HG03460 (cell line): ENCODE results near the gene DPH2.

Experiments used
- ATAC-seq: cut with Tn5 transposase; IDR thresholded peaks from one replicate; pipeline ENCODE4 v1.9.1; 2021; ENCODE audit not compliant: unreplicated experiment

Gene DPH2

DNA sequence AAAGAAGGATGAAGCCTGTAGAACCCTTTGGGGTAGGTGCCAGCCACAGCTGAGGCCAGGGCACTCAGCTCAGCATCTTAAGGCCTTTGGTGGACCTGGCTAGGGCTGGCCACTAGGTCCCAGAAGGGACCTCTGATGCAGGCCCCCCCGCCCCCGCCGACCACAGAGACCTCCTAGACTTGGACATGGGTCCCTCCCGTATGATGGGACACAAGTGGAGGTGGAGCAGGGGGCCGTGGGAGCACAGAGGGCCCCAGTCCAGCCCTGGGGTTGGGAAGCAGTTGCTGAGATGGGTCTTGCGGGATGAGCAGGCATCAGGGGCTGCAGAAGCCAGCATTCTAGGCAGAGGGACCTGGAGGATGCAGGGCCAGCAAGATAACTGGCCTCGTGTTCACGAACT, 12.4 kb downstream of the DPH2 start:
- ATAC-seq = no peak

- no peak for ATAC-seq
Observed at GRCh38 chr1:43982808-43983207, 13.0 kb downstream of the DPH2 start.

GRCh38 chr1:43983253-43983899, 13.6 kb downstream of the DPH2 start:
- ATAC-seq = no peak

GRCh38 chr1:43984855-43985254, 15.0 kb downstream of the DPH2 start:
- ATAC-seq = no peak

- ATAC-seq = no peak
Observed at GRCh38 chr1:43985984-43986595, 16.3 kb downstream of the DPH2 start.

DNA sequence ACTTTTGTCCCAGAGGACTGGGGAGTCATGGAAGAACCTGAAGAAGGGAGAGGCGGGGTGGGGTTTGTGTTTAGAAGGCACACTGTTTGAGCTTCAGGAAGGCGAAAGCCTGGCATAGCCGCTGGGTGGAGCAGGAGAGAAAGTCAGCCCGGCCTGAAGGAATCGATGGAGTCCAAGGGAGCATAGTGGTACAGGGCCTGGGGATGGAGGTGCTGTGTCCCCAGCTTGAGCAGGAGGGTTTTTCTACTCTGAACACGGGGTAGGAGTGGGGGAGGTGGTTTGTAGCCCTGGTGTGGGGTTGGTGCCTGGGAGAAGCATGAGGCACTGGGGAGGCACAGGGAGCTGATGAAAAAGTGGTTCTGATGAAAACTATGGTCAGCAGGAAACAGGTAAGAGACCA, 16.9 kb downstream of the DPH2 start:
- no peak for ATAC-seq

- no peak for ATAC-seq
Observed at GRCh38 chr1:43987159-43987902, 17.5 kb downstream of the DPH2 start.

GRCh38 chr1:43990271-43991199, 20.7 kb downstream of the DPH2 start:
- no peak for ATAC-seq

GRCh38 chr1:43991200-43991475, 21.3 kb downstream of the DPH2 start:
- ATAC-seq = no peak

DNA sequence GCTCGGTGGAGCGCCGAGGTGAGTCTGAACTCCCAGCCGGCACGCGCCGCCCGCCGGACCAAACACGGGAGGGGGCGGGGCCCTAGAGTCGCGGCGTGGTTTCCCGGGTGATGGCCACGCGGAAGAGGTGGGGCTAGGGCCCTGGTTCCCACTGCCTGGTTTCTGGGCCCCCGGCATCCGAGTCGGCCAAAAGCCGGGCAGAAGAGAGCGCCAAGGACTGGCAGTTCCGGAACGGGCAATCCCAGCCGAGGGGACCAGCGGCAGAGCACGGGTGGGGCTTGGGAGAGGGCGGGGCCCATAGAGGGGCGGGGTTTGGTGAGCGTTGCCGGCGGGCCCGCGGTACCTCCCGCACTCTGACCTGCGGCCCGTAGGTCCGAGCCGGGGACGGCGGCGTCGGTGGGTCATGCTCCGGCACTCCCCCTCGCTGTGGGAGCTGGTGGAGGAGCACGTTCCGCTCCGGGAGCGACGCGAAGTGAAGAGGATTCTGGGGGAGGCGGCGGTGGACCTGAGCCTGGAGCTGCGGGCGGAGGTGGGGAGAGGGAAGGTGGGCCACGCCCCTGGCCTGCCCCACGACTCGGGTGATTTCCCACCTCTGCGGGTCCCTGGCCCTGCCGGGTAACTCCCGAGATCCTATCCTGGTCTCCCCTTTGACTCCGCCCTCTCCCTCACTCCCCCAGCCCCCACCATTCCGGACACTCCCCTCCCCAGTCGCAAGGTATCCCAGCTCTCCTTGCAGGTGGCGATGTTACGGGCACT, 21.8 kb downstream of the DPH2 start, which contains the start of gene CCDC24:
CCDC24 (plus strand) TSS at position 124 of the 756 bp plus-strand sequence; CDS start at position 404, 280 bp downstream.
- ATAC-seq = peak; percentile 67

DNA sequence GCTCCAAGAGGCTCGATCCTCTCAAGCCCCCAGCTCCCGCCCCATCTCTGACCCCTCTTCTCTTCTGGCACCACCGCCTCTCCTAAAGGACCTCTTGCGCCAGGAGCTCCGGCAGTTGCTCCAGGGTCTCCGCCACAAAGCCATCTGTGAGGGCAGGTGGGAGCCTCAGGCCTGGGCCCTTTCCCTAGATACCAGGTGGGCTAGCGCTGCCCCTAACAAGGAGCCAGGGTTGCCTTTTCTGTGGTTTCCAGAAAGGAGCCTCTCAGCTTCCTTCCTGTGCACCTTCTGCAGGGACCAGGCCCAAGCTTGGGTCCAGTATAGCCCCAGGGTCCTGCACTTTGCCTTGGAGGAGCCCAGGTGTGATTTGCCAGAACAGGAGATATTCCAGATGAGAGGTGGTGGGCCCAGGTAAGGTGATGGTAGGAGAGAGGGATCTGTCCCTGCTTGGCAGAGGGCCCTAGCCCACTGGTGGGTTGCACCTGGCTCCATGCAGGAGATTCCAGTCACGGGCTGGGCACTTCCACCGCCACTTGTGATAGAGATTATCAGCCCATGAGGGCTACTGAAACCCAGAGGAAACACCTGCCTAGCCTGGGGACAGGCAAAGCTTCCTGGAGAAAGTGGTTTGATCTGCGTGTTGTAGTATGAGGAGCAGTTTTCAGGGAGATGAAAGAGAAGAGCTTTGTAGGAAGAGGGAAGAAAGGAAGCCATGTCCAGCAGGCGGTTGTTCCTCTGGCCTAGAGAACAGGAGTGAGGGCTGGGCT, 22.6 kb downstream of the DPH2 start:
- ATAC-seq = no peak

DNA sequence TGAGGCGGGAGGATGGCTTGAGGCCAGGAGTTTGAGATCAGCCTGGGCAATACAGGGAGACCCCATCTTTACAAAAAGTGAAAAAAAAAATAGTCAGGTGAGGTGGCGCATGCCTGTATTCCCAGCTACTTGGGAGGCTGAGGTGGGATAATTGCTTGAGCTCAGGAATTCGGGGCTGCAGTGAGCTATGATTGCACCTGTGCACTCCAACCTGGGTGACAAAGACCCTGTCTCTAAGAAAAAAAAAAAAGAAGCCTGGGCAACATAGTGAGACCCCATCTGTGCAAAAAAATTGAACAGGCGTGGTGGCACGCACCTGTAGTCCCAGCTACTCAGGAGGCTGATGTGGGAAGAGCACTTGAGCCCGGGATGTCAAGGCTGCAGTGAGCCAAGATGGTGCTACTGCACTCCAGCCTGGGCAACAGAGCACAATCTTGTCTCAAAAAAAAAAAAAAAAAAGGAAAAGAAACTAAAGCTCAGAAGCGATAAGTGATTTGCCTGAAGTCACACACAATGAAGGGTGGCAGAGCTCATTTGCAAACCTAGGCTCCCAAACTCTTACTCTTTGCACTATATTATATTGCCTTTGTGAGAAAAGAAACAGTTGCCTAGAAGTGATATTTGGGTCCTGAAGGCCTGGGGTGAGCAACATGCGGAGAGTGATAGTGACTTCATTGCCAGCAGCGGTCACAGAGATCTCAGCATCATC, 23.6 kb downstream of the DPH2 start:
- no peak for ATAC-seq

DNA sequence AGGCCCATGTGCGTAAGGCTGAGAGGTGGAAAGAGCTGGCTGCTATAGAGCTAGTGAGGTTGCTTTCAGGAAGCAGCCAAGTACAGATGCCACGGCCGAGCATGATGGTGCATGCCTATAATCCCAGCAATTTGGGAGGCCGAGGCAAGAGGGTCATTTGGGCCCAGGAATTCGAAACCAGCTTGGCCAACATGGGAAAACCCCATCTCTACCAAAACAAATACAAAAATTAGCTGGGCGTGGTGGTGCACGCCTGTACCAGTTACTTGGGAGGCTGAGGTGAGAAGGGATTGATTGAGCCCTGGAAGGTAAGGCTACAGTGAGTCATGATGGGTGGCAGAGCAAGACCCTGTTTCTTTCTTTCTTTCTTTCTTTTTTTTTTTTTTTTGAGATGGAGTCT, 24.3 kb downstream of the DPH2 start:
- ATAC-seq = no peak

- no peak for ATAC-seq
Observed at GRCh38 chr1:43994794-43995790, 25.3 kb downstream of the DPH2 start.

DNA sequence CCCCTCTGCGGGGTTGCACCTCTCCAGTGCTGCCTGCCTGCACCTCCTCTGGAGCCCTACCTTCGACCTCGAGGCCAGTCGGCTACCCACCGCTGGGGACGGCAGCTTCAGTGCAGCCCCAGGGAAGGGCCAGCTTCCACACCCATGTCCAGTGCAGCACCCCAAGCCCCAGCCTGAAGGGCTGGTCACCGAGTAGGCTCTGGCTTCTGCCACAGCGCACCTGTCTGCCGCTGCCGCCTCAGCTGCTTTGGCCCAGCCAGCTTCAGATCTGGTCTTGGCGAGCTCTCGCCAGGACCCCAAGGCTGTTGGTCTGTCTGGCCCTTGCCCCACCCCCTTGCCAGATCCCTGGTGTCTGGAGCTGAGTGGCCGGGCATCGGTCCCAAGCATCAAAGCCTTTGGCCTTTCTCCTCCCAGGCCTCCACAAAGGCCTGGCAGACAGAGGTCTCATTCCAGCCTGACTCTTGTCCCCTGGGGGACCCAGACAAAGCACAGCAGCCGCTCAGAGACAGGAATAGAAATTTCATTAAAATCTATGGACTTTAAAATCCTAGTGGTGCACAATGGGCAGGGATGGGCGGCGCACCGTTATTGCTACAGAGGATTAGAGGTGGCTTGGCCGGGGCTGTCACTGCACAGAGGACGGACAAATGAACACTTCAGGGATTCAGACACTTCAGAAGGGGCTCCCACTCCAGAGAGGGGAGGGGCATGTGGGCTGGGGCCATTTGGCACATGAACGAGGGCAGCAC, 26.3 kb downstream of the DPH2 start:
- ATAC-seq = no peak

DNA sequence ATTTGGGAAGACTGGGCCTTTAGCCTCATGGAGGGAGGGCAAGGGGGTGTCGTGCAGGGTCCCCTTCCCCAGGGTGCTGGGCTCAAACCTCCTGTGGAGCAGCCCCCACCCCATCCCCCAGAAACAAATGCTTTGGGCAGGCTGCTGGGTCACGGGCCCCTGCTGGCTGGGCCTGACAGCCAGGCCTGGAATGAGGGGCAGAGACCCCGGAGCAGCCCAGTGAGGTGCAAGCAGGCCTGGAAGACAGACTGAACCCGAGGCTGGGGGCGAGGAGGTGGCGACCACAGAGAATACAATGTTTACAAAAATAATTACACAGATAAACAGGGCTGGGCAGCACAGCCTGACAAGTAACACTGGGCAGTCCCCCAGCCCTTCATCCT, 26.9 kb downstream of the DPH2 start:
- ATAC-seq = no peak

- no peak for ATAC-seq
Observed at GRCh38 chr1:43997295-43997999, 27.6 kb downstream of the DPH2 start.
